Measurements from ENCODE around the gene CD5L. TPM values are rescaled to one million over a fixed set of nuclear protein-coding genes. Genes with fewer than 3 reads are reported as not detected.

Gene CD5L
- total and polyA plus RNA-seq, 4 donors, result 0.11 to 0.46 (median 0.29) TPM; not detected in 1

GRCh38 chr1:157849229-157849875 lies 7.7 kb upstream of the CD5L start:
- WGBS (ENCODE audit: insufficient coverage), result 97% methylated on average over 2 of the region's 2 CpGs
- Histone ChIP-seq H3K36me3 (ENCODE audit: control insufficient read depth, insufficient read depth, low read length) (no peaks in the 10 kb centered on the region), H3K27me3 (ENCODE audit: control insufficient read depth, insufficient read depth, low read length) (no peaks in the 10 kb centered on the region), H3K4me1 (ENCODE audit: control insufficient read depth, insufficient read depth, low read length) (no peaks in the 10 kb centered on the region), H3K9me3 (ENCODE audit: control insufficient read depth, insufficient read depth, low read length) (no peaks in the 10 kb centered on the region), H3K27ac (ENCODE audit: low read depth, low read length) (no peak overlapping the region), H3K4me3 (ENCODE audit: low read depth, low read length) (no peak overlapping the region)
- no peak for DNase-seq (ENCODE audit: low read depth in 4 of 6, low spot score in 6 of 6)

- Histone ChIP-seq H3K9me3 (ENCODE audit: control insufficient read depth, insufficient read depth, low read length) (no peaks in the 10 kb centered on the region), H3K4me1 (ENCODE audit: control insufficient read depth, insufficient read depth, low read length) (no peaks in the 10 kb centered on the region), H3K27ac (ENCODE audit: low read depth, low read length) (no peak overlapping the region), H3K27me3 (ENCODE audit: control insufficient read depth, insufficient read depth, low read length) (no peaks in the 10 kb centered on the region), H3K36me3 (ENCODE audit: control insufficient read depth, insufficient read depth, low read length) (no peaks in the 10 kb centered on the region), H3K4me3 (ENCODE audit: low read depth, low read length) (no peak overlapping the region)
- WGBS (ENCODE audit: insufficient coverage), result 76% methylated on average over 2 of the region's 4 CpGs
- DNase-seq (ENCODE audit: low read depth in 4 of 6, low spot score in 6 of 6), result no peak
These were observed 2.7 kb upstream of the CD5L start for GRCh38 chr1:157844089-157844830.

- H3K27ac ChIP-seq (ENCODE audit: low read depth, low read length), result no peak overlapping the region
- WGBS (ENCODE audit: insufficient coverage), result 100% methylated on average over 1 of the region's 1 CpG
- no peaks in the 10 kb centered on the region for H3K36me3 ChIP-seq (ENCODE audit: control insufficient read depth, insufficient read depth, low read length)
- no peaks in the 10 kb centered on the region for H3K27me3 ChIP-seq (ENCODE audit: control insufficient read depth, insufficient read depth, low read length)
- H3K9me3 ChIP-seq (ENCODE audit: control insufficient read depth, insufficient read depth, low read length), result no peaks in the 10 kb centered on the region
- no peak for DNase-seq (ENCODE audit: low read depth in 4 of 6, low spot score in 6 of 6)
- no peak overlapping the region for H3K4me3 ChIP-seq (ENCODE audit: low read depth, low read length)
- H3K4me1 ChIP-seq (ENCODE audit: control insufficient read depth, insufficient read depth, low read length), result no peaks in the 10 kb centered on the region
These were observed 1.3 kb upstream of the CD5L start for GRCh38 chr1:157842939-157843338.

GRCh38 chr1:157838966-157839365 lies 2.6 kb downstream of the CD5L start:
- no peak overlapping the region for H3K4me3 ChIP-seq (ENCODE audit: low read depth, low read length)
- no peak overlapping the region for H3K27ac ChIP-seq (ENCODE audit: low read depth, low read length)
- no peak for DNase-seq (ENCODE audit: low read depth in 4 of 6, low spot score in 6 of 6)
- H3K27me3 ChIP-seq (ENCODE audit: control insufficient read depth, insufficient read depth, low read length), result no peaks in the 10 kb centered on the region
- H3K4me1 ChIP-seq (ENCODE audit: control insufficient read depth, insufficient read depth, low read length), result no peaks in the 10 kb centered on the region
- no peaks in the 10 kb centered on the region for H3K36me3 ChIP-seq (ENCODE audit: control insufficient read depth, insufficient read depth, low read length)
- no peaks in the 10 kb centered on the region for H3K9me3 ChIP-seq (ENCODE audit: control insufficient read depth, insufficient read depth, low read length)

GRCh38 chr1:157834430-157834829 lies 7.2 kb downstream of the CD5L start:
- 72% methylated on average over 9 of the region's 12 CpGs for WGBS (ENCODE audit: insufficient coverage)
- no peaks in the 10 kb centered on the region for H3K27me3 ChIP-seq (ENCODE audit: control insufficient read depth, insufficient read depth, low read length)
- no peak for DNase-seq (ENCODE audit: low read depth in 4 of 6, low spot score in 6 of 6)

GRCh38 chr1:157833145-157833544 lies 8.5 kb downstream of the CD5L start:
- no peaks in the 10 kb centered on the region for H3K4me1 ChIP-seq (ENCODE audit: control insufficient read depth, insufficient read depth, low read length)
- no peak for DNase-seq (ENCODE audit: low read depth in 4 of 6, low spot score in 6 of 6)
- H3K9me3 ChIP-seq (ENCODE audit: control insufficient read depth, insufficient read depth, low read length), result no peaks in the 10 kb centered on the region
- H3K27me3 ChIP-seq (ENCODE audit: control insufficient read depth, insufficient read depth, low read length), result no peaks in the 10 kb centered on the region
- H3K4me3 ChIP-seq (ENCODE audit: low read depth, low read length), result no peak overlapping the region
- no peaks in the 10 kb centered on the region for H3K36me3 ChIP-seq (ENCODE audit: control insufficient read depth, insufficient read depth, low read length)
- no peak overlapping the region for H3K27ac ChIP-seq (ENCODE audit: low read depth, low read length)
- WGBS (ENCODE audit: insufficient coverage), result 79% methylated on average over 4 of the region's 6 CpGs

More at GRCh38 chr1:157834430-157834829, 7.2 kb downstream of the CD5L start:
- Histone ChIP-seq H3K27ac (ENCODE audit: low read depth, low read length) (no peak overlapping the region), H3K9me3 (ENCODE audit: control insufficient read depth, insufficient read depth, low read length) (no peaks in the 10 kb centered on the region), H3K4me1 (ENCODE audit: control insufficient read depth, insufficient read depth, low read length) (no peaks in the 10 kb centered on the region), H3K36me3 (ENCODE audit: control insufficient read depth, insufficient read depth, low read length) (no peaks in the 10 kb centered on the region), H3K4me3 (ENCODE audit: low read depth, low read length) (no peak overlapping the region)

- no peak for DNase-seq (ENCODE audit: low read depth in 4 of 6, low spot score in 6 of 6)
- H3K27me3 ChIP-seq (ENCODE audit: control insufficient read depth, insufficient read depth, low read length), result no peaks in the 10 kb centered on the region
- no peak overlapping the region for H3K4me3 ChIP-seq (ENCODE audit: low read depth, low read length)
- H3K36me3 ChIP-seq (ENCODE audit: control insufficient read depth, insufficient read depth, low read length), result no peaks in the 10 kb centered on the region
- H3K27ac ChIP-seq (ENCODE audit: low read depth, low read length), result no peak overlapping the region
- H3K9me3 ChIP-seq (ENCODE audit: control insufficient read depth, insufficient read depth, low read length), result no peaks in the 10 kb centered on the region
- WGBS (ENCODE audit: insufficient coverage), result 86% methylated on average over 1 of the region's 4 CpGs
- no peaks in the 10 kb centered on the region for H3K4me1 ChIP-seq (ENCODE audit: control insufficient read depth, insufficient read depth, low read length)
These were observed 9.5 kb downstream of the CD5L start for GRCh38 chr1:157831968-157832626.

GRCh38 chr1:157830887-157831286 lies 10.7 kb downstream of the CD5L start:
- Histone ChIP-seq H3K4me1 (ENCODE audit: control insufficient read depth, insufficient read depth, low read length) (no peaks in the 10 kb centered on the region), H3K27ac (ENCODE audit: low read depth, low read length) (no peak overlapping the region), H3K27me3 (ENCODE audit: control insufficient read depth, insufficient read depth, low read length) (no peaks in the 10 kb centered on the region), H3K36me3 (ENCODE audit: control insufficient read depth, insufficient read depth, low read length) (no peaks in the 10 kb centered on the region), H3K4me3 (ENCODE audit: low read depth, low read length) (no peak overlapping the region), H3K9me3 (ENCODE audit: control insufficient read depth, insufficient read depth, low read length) (no peaks in the 10 kb centered on the region)
- no peak for DNase-seq (ENCODE audit: low read depth in 4 of 6, low spot score in 6 of 6)
- WGBS (ENCODE audit: insufficient coverage), result no CpG with 5 or more reads among the region's 2 CpGs

GRCh38 chr1:157829711-157830110 lies 11.9 kb downstream of the CD5L start:
- H3K27ac ChIP-seq (ENCODE audit: low read depth, low read length), result no peak overlapping the region
- H3K4me3 ChIP-seq (ENCODE audit: low read depth, low read length), result no peak overlapping the region
- H3K9me3 ChIP-seq (ENCODE audit: control insufficient read depth, insufficient read depth, low read length), result no peaks in the 10 kb centered on the region
- 100% methylated on average over 1 of the region's 3 CpGs for WGBS (ENCODE audit: insufficient coverage)
- no peak for DNase-seq (ENCODE audit: low read depth in 4 of 6, low spot score in 6 of 6)
- H3K36me3 ChIP-seq (ENCODE audit: control insufficient read depth, insufficient read depth, low read length), result no peaks in the 10 kb centered on the region
- no peaks in the 10 kb centered on the region for H3K4me1 ChIP-seq (ENCODE audit: control insufficient read depth, insufficient read depth, low read length)
- H3K27me3 ChIP-seq (ENCODE audit: control insufficient read depth, insufficient read depth, low read length), result no peaks in the 10 kb centered on the region

- DNase-seq (ENCODE audit: low read depth in 4 of 6, low spot score in 6 of 6), result no peak
- Histone ChIP-seq H3K27me3 (ENCODE audit: control insufficient read depth, insufficient read depth, low read length) (no peaks in the 10 kb centered on the region), H3K4me3 (ENCODE audit: low read depth, low read length) (no peak overlapping the region), H3K4me1 (ENCODE audit: control insufficient read depth, insufficient read depth, low read length) (no peaks in the 10 kb centered on the region), H3K36me3 (ENCODE audit: control insufficient read depth, insufficient read depth, low read length) (no peaks in the 10 kb centered on the region), H3K27ac (ENCODE audit: low read depth, low read length) (no peak overlapping the region), H3K9me3 (ENCODE audit: control insufficient read depth, insufficient read depth, low read length) (no peaks in the 10 kb centered on the region)
These were observed 12.4 kb downstream of the CD5L start for GRCh38 chr1:157829210-157829609.
